Liver (tissue), 9 donors: ENCODE data around the gene ADGRA3. TPM values are rescaled to one million over a fixed set of nuclear protein-coding genes. Genes with fewer than 3 reads are reported as not detected.

Experiments used
- DNase-seq: peaks from one replicate; pipeline ENCODE4 v3.0.0-alpha.2; 2017; ENCODE audit warnings: low spot score
- H3K27ac ChIP-seq, 2 donors: one replicate each; pipeline ENCODE4 v1.7.0; 2013; ENCODE audit warnings: inconsistent platforms in 2 of 2, low read length in 2 of 2, control low read depth in 1 of 2, low read depth in 1 of 2, mild to moderate bottlenecking in 1 of 2
- H3K27me3 ChIP-seq, 4 donors: one replicate each; pipeline versions ENCODE4 v1.6.1 to v1.7.0; 2013; ENCODE audit warnings: low read length in 3 of 4, inconsistent platforms in 1 of 4, mild to moderate bottlenecking in 1 of 4, moderate library complexity in 1 of 4; ENCODE audit not compliant: control insufficient read depth in 4 of 4, insufficient read depth in 4 of 4
- H3K36me3 ChIP-seq, 4 donors: one replicate each; pipeline versions ENCODE4 v1.6.1 to v1.7.0; 2013; ENCODE audit warnings: low read length in 3 of 4, mild to moderate bottlenecking in 3 of 4, low read depth in 1 of 4, moderate library complexity in 1 of 4; ENCODE audit not compliant: control insufficient read depth in 4 of 4, insufficient read depth in 3 of 4
- H3K4me1 ChIP-seq, 4 donors: one replicate each; pipeline versions ENCODE4 v1.6.1 to v1.7.0; 2013; ENCODE audit warnings: low read length in 3 of 4, mild to moderate bottlenecking in 3 of 4, moderate library complexity in 1 of 4; ENCODE audit not compliant: control insufficient read depth in 4 of 4, insufficient read depth in 4 of 4
- H3K4me3 ChIP-seq, 3 donors: one replicate each; pipeline versions ENCODE4 v1.6.1 to v1.7.0; 2013; ENCODE audit warnings: low read length in 3 of 3, control low read depth in 1 of 3, low read depth in 1 of 3, mild to moderate bottlenecking in 1 of 3
- H3K9ac ChIP-seq, 2 donors: one replicate each; pipeline ENCODE4 v1.7.0; 2013; ENCODE audit warnings: low read length in 2 of 2, mild to moderate bottlenecking in 2 of 2, moderate library complexity in 2 of 2, control low read depth in 1 of 2, low read depth in 1 of 2
- H3K9me3 ChIP-seq, 4 donors: one replicate each; pipeline versions ENCODE4 v1.6.1 to v1.7.0; 2013; ENCODE audit warnings: low read length in 3 of 4; ENCODE audit not compliant: control insufficient read depth in 4 of 4
- EGR1 ChIP-seq, 2 donors: IDR thresholded peaks; 2 replicates each; pipeline ENCODE4 v1.6.1; 2016 to 2018; ENCODE audit warnings: antibody characterized with exemption in 2 of 2, low read depth in 2 of 2
- FOXA2 ChIP-seq: IDR thresholded peaks from 2 replicates; pipeline ENCODE4 v1.6.1; 2016; ENCODE audit warnings: antibody characterized with exemption
- GABPA ChIP-seq, 2 donors: IDR thresholded peaks in 1 of 2; conservative IDR thresholded peaks in 1 of 2; 2 replicates each; pipeline ENCODE4 v1.6.1; 2016; ENCODE audit warnings: antibody characterized with exemption in 2 of 2, mild to moderate bottlenecking in 1 of 2, moderate library complexity in 1 of 2
- HNF4A ChIP-seq, 2 donors: conservative IDR thresholded peaks; 2 replicates each; pipeline ENCODE4 v1.6.1; 2016; ENCODE audit warnings: antibody characterized with exemption in 2 of 2, mild to moderate bottlenecking in 2 of 2
- HNF4G ChIP-seq: IDR thresholded peaks from 2 replicates; pipeline ENCODE4 v1.6.1; 2016; ENCODE audit warnings: antibody characterized with exemption
- MAX ChIP-seq: IDR thresholded peaks from 2 replicates; pipeline ENCODE4 v1.6.1; 2016; ENCODE audit warnings: antibody characterized with exemption
- NR2F2 ChIP-seq: IDR thresholded peaks from 2 replicates; pipeline ENCODE4 v1.6.1; 2016; ENCODE audit warnings: antibody characterized with exemption
- RAD21 ChIP-seq, 2 donors: IDR thresholded peaks; 2 replicates each; pipeline ENCODE4 v1.6.1; 2016; ENCODE audit warnings: antibody characterized with exemption in 2 of 2, mild to moderate bottlenecking in 2 of 2
- REST ChIP-seq: IDR thresholded peaks from 2 replicates; pipeline ENCODE4 v1.6.1; 2016; ENCODE audit warnings: antibody characterized with exemption, mild to moderate bottlenecking
- SP1 ChIP-seq: IDR thresholded peaks from 2 replicates; pipeline ENCODE4 v1.6.1; 2018; ENCODE audit warnings: antibody characterized with exemption, mild to moderate bottlenecking
- TAF1 ChIP-seq: conservative IDR thresholded peaks from 2 replicates; pipeline ENCODE4 v1.6.1; 2016; ENCODE audit warnings: antibody characterized with exemption, mild to moderate bottlenecking
- YY1 ChIP-seq: IDR thresholded peaks from 2 replicates; pipeline ENCODE4 v1.6.1; 2016; ENCODE audit warnings: antibody characterized with exemption, mild to moderate bottlenecking
- ZBTB33 ChIP-seq: IDR thresholded peaks from 2 replicates; pipeline ENCODE4 v1.6.1; 2016; ENCODE audit warnings: antibody characterized with exemption
- WGBS: extraction: QIAGEN DNeasy Blood & Tissue Kit; methylation state at CpG from one replicate; pipeline ENCODE4 v1.1.7; 2013; 5-methylcytosine and 5-hydroxymethylcytosine counted together
- polyA plus RNA-seq, 2 donors: library from polyadenylated mRNA; stranded (reverse) in 1 of 2; unstranded in 1 of 2; fragments of 200-250 nt in 1 of 2; fragments of >200 nt in 1 of 2; fragmentation: Nextera tagmentation in 1 of 2; extraction: Ambion mirVana in 1 of 2; gene quantifications; one replicate each; pipeline versions ENCODE4 v1.2.1 to v1.2.3, GENCODE V29; 2013 to 2015
- total RNA-seq, 2 donors: library from RNA; depleted of rRNA; stranded (reverse); fragments of >200 nt; gene quantifications; one replicate each; pipeline ENCODE4 v1.2.3, GENCODE V29; 2014
- TF ChIP-seq, protein P1 (sequence below): fragments of 150-350 bp; IDR thresholded peaks from 2 replicates; pipeline ENCODE4 v1.5.1; 2017; ENCODE audit warnings: improper control_type of control experiment, low read depth, low read length; ENCODE audit not compliant: missing input control
- TF ChIP-seq, protein P2 (sequence below): IDR thresholded peaks from 2 replicates; pipeline ENCODE4 v1.6.1; 2016; ENCODE audit warnings: antibody characterized with exemption
- donor health status: healthy.
- donor health status: healthy.
- donor health status: healthy.
- donor health status: healthy.
- donor health status: healthy.

Gene ADGRA3
- total and polyA plus RNA-seq, 4 donors = 15.2 to 239 (median 32.6) TPM

GRCh38 chr4:22524895-22525294 is 9.0 kb upstream of the ADGRA3 start:
- TF ChIP-seq, protein P1, sequence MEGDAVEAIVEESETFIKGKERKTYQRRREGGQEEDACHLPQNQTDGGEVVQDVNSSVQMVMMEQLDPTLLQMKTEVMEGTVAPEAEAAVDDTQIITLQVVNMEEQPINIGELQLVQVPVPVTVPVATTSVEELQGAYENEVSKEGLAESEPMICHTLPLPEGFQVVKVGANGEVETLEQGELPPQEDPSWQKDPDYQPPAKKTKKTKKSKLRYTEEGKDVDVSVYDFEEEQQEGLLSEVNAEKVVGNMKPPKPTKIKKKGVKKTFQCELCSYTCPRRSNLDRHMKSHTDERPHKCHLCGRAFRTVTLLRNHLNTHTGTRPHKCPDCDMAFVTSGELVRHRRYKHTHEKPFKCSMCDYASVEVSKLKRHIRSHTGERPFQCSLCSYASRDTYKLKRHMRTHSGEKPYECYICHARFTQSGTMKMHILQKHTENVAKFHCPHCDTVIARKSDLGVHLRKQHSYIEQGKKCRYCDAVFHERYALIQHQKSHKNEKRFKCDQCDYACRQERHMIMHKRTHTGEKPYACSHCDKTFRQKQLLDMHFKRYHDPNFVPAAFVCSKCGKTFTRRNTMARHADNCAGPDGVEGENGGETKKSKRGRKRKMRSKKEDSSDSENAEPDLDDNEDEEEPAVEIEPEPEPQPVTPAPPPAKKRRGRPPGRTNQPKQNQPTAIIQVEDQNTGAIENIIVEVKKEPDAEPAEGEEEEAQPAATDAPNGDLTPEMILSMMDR = no peak
- TF ChIP-seq, protein P2, sequence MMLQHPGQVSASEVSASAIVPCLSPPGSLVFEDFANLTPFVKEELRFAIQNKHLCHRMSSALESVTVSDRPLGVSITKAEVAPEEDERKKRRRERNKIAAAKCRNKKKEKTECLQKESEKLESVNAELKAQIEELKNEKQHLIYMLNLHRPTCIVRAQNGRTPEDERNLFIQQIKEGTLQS = no peak
- no peak for TF ChIP-seq GABPA (IDR thresholded peaks at IDR 0.05 in 1 of 2, conservative IDR thresholded peaks at IDR 0.05 in 1 of 2)
- TF ChIP-seq REST = no peak
- TF ChIP-seq ZBTB33 = no peak
- no peak overlapping the region for H3K4me3 ChIP-seq
- H3K27ac ChIP-seq = no peak overlapping the region
- no peaks in the 10 kb centered on the region for H3K27me3 ChIP-seq
- no peaks in the 10 kb centered on the region for H3K4me1 ChIP-seq
- no peaks in the 10 kb centered on the region for H3K36me3 ChIP-seq
- 85% methylated on average over 3 of the region's 3 CpGs for WGBS
- H3K9ac ChIP-seq = no peak overlapping the region
- no peak for DNase-seq
- H3K9me3 ChIP-seq = no peaks in the 10 kb centered on the region

- 72% methylated on average over 9 of the region's 9 CpGs for WGBS
- no peaks in the 10 kb centered on the region for H3K4me1 ChIP-seq
- no peak overlapping the region for H3K4me3 ChIP-seq
- H3K9ac ChIP-seq = no peak overlapping the region
- no peak for DNase-seq
- H3K9me3 ChIP-seq = no peaks in the 10 kb centered on the region
- no peaks in the 10 kb centered on the region for H3K36me3 ChIP-seq
- H3K27ac ChIP-seq = no peak overlapping the region
- no peaks in the 10 kb centered on the region for H3K27me3 ChIP-seq
- TF ChIP-seq NR2F2 = no peak
- no peak for TF ChIP-seq HNF4G
- TF ChIP-seq RAD21 (IDR thresholded peaks at IDR 0.05) = no peak
- TF ChIP-seq EGR1 (IDR thresholded peaks at IDR 0.05; ENCODE audit: low read depth in 2 of 2) = no peak
- TF ChIP-seq YY1 = no peak
- no peak for TF ChIP-seq HNF4A (conservative IDR thresholded peaks at IDR 0.05)
- TF ChIP-seq, protein P1 = no peak
- no peak for TF ChIP-seq MAX
- no peak for TF ChIP-seq SP1
- TF ChIP-seq ZBTB33 = no peak
- no peak for TF ChIP-seq FOXA2
- TF ChIP-seq, protein P2 = no peak
- no peak for TF ChIP-seq TAF1
These were observed 7.0 kb upstream of the ADGRA3 start for GRCh38 chr4:22522706-22523501.
